GM12873 (cell line): ENCODE data around the gene CDK9.
A peak's percentile ranks its signal among the peaks of the same experiment; 100 is the strongest.

Experiments used
- CTCF ChIP-seq: IDR thresholded peaks from 2 replicates; pipeline ENCODE4 v1.5.1; 2012; ENCODE audit warnings: low read depth, mild to moderate bottlenecking, moderate library complexity, low read length, control low read depth; ENCODE audit not compliant: insufficient read depth; ENCODE audit errors: missing control alignments

Gene CDK9

DNA sequence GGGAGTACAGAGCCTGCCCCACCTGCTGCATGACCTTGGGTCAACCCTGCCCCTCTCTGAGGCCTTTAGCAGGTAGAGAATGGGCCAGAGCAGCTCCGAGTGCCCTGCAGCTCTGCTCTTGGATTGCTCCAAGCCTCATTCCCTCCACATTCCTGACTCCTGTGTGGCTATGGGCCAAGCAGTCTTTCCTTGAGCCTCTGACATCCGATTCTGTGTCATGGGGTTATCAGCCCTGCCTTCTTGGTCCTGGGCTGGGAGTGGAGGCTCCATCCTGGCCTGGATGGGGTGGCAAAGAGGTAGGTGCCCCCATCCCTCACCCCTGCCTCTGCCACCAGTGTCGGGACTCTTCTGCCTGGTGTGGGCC, 30.5 kb downstream of the CDK9 start:
- TF ChIP-seq CTCF, result no peak

- no peak for TF ChIP-seq CTCF
These were observed 30.9 kb downstream of the CDK9 start for GRCh38 chr9:127816728-127817127.

GRCh38 chr9:127817881-127818434, 32.1 kb downstream of the CDK9 start:
- TF ChIP-seq CTCF, result no peak

GRCh38 chr9:127818574-127818973, 32.7 kb downstream of the CDK9 start:
- TF ChIP-seq CTCF, result no peak

GRCh38 chr9:127822108-127822507, 36.3 kb downstream of the CDK9 start:
- no peak for TF ChIP-seq CTCF

DNA sequence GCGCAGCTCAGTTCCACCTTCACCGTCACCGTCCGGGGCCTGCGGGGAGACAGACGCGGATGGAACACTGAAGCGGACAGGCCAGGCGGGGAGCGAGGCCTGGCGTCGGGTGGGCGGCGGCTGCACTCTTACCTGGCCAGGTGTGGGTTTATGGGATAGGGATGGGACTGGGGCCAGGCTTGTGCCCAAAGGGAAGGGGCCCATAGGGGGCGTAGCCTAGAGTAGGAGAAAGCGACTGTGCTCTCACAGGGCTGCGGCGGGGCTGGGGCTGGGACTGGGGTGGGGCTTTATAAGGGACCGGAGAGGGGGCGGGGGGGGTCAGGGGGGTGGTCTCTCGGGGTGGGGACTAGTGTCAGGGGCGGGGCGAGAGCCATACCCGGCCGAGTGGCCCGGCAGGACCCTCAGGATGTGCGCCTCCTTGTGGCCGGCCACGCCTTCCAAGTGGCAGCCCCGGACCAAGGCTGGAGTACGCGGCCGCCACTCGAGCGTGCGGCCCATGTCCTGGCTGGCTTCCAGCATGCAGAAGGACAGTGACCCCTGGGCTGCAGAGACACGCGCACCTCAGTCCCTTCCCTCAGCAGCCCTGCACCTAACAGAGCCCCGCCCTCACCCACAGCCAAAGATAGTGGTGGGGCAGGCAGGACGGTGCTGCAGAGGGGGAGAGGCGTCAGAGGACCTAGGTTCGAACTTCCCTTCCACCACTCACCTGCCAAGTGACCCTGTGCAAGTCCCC, 39.7 kb downstream of the CDK9 start:
- peak; percentile 27 for TF ChIP-seq CTCF

- no peak for TF ChIP-seq CTCF
These were observed 40.5 kb downstream of the CDK9 start for GRCh38 chr9:127826253-127826913.
